ENCODE results near the gene C6orf89.

Gene C6orf89

DNA sequence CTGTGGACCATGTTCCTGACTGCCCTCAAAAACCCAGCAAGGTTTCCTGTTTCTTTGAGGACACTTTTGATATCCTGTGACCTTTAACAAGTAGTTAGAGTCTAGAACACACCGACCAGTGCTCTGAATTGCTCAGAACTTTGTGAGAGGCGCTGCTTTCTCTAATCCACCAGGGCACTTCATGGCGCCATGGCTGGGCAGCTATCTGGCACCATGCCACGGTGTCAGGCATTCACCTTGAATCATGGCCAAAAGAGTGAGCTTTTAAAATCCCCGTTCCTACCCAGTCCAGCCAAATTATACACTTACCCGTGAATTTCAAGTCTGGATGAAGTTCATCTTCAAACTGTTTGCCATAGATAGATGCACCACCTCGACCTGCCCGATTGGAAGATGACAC is 29.5 kb upstream of the C6orf89 start:
- TF ChIP-seq, protein P1, sequence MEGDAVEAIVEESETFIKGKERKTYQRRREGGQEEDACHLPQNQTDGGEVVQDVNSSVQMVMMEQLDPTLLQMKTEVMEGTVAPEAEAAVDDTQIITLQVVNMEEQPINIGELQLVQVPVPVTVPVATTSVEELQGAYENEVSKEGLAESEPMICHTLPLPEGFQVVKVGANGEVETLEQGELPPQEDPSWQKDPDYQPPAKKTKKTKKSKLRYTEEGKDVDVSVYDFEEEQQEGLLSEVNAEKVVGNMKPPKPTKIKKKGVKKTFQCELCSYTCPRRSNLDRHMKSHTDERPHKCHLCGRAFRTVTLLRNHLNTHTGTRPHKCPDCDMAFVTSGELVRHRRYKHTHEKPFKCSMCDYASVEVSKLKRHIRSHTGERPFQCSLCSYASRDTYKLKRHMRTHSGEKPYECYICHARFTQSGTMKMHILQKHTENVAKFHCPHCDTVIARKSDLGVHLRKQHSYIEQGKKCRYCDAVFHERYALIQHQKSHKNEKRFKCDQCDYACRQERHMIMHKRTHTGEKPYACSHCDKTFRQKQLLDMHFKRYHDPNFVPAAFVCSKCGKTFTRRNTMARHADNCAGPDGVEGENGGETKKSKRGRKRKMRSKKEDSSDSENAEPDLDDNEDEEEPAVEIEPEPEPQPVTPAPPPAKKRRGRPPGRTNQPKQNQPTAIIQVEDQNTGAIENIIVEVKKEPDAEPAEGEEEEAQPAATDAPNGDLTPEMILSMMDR (IDR thresholded peaks at IDR 0.05): no peak

DNA sequence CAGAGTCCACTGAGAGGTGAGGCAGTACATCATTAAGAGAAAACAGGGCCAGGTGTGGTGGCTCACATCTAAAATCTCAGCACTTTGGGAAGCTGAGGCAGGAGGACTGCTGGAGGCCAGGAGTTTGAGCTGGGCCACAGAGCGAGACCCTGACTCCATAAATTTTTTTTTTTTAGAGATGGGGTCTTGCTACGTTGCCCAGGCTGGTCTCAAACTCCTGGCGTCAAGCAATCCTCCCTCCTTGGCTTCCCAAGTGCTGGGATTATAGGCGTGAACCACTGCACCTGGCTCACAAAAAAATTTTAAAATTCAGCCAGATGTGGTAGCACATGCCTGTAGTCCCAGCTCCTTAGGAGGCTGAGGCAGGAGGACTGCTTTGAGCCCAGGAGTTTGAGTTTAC is 28.4 kb upstream of the C6orf89 start:
- TF ChIP-seq, protein P1 (IDR thresholded peaks at IDR 0.05): no peak

DNA sequence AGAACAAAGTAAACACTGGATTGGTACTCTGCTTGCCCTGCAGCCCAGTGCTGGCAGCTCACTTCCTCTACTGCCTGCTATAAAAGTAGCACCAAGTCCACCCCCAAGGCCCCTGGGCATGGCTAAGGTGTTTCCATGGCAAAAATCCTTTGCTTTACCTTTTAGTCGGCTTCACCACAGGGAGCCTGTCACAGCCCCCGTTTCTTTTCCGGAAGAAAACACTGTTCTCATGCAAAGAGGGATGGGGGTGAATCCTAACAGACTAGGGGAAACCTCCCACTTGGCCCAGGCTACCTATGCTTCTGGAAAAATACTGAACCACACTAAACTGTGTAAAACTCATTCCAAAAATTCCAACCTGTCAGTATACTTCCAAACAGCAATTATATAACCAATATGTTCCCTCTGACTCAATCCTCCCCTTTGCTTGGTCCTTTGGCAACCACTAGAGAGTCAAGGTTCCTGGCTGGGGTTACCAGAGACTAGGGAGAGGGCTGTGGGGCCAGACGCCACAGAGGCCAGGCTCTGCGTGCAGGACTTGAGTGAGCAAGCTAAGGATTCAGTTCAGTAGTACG is 27.3 kb upstream of the C6orf89 start:
- TF ChIP-seq, protein P1 (IDR thresholded peaks at IDR 0.05): no peak

DNA sequence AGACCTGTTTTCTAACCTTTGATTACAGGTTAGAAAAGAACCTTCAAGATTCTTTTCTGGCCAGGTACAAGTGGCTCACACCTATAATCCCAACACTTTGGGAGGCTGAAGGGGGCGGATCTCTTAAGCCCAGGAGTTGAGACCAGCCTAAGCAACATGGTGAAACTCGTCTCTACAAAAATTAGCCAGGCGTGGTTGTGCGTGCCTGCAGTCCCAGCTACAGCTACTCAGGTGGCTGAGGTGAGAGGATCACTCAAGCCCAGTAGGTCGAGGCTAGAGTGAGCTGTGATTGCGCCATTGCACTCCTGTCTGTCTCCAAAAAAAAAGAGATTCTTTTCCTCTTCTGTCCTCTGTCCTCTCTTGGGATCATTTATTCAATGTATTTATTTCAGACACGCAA is 25.6 kb upstream of the C6orf89 start:
- TF ChIP-seq, protein P1 (IDR thresholded peaks at IDR 0.05): no peak

DNA sequence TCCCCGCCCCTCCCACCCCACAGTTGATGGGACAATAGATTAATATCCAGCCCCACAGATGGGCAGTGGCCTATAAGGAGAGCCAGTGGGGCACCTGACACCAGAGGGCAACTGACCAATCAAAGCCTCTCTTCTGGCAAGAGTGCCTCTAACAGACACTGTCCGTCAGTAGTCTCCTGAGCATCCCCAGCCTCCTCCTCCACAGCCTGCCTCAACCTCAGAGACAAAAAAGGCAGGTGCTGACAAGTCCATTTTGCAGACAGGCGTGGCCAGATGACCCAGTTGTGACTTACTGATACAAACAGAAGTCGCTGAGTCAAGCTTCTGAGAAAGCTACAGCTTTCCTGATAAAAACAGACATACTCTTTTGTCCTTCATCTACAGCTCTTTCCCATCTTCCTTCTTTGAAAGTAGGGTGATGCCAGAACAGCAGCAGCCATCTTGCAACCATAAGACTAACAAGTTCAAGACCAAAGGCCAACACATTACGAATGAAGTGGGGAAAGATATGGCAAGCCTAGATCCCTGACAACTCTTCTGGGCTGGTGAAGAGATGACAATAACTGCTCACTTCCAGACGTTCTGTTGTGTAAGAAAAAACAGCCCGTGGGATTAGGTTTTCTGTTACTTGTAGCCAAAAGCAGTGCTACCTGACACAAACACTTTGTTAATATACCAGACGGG is 23.4 kb upstream of the C6orf89 start:
- TF ChIP-seq, protein P1 (IDR thresholded peaks at IDR 0.05): no peak

DNA sequence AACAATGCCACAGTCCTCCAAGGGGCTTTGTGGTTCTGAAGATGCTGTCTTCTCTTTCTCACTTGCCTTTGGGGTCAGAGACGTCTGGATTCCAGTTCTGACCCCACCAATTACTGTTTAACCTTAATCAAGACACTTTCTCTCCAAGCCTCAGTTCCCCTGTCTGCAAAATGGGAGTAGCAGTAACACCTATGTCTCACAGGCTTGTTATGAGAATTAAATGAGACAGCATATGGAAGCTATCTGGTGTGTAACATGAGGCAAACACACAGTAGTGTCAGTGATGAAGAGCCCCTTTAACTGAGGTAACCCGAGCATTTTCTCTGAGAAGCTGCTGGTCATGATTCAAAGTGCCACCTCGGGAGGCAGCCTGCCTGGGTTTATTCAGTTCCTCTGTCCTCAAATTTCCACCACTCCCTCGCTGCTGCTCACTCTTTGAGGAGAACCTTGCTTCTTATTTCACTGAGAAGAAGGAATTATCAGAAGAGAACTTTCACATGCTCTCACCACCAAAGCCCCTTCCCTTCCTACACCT is 22.8 kb upstream of the C6orf89 start:
- TF ChIP-seq, protein P1 (IDR thresholded peaks at IDR 0.05): no peak

DNA sequence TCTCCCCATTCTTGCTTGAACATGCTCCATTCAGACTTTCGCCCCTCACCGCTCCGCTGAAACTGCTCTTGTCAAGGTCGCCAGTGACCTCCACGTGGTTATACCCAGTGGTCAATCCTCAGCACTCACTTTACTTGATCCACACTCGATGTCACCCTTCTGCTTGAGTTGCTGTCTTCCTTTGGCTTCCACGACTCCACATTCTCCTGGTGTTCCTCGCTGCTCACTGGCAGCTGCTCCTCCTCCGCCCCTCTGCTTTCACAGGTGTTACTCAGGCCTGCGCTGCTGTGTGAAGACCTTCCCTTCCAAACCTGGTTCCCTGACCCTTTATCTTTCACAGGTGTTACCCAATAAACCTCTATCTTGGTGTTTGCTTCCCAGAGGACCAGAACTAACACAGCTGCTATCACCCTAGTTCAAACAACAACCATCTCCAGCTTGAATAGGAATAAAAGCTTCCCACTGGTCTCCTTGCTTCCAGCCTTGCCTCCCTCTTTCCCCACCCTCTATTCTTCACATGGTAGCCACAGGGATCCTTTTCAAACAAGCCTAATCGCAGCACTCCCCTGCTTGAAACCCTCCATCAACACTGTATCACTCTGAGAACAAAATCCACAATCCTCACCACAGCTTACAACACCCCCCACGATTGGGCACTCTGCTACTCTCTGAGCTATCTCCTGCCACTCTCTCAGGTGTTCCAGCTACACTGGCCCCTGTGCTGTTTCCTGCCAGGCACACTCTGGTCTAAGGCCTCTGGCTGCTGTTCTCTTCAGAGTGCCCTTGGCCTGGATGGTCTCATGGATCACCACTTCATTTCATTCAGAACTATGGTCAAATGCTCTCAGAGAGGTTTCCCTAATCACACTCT is 21.8 kb upstream of the C6orf89 start:
- TF ChIP-seq, protein P1 (IDR thresholded peaks at IDR 0.05): no peak

All from LNCAP (cell line).